ENCODE data around the gene HSD17B1.

DNA sequence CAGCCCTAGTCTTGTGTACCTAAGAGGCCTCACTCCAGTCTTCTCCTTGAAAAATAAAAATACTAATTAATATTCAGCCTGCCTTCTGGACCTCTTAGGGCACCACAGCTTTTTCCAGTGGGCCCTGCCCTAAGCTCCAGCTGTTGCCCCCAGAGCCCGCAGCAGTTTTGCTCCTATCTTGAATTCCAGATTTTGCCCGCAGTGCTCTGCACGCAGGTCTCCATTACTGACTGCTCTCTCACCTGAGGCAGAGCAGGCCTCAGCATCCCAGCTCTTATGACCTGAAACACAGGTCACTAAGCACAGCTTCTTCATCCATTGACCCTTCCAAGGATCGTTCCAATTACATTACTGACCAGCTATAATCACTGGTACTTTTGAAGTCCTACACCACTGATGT, 45.1 kb upstream of the HSD17B1 start:
- TF ChIP-seq POLR2A (IDR thresholded peaks at IDR 0.05): no peak
- TF ChIP-seq, protein P1, sequence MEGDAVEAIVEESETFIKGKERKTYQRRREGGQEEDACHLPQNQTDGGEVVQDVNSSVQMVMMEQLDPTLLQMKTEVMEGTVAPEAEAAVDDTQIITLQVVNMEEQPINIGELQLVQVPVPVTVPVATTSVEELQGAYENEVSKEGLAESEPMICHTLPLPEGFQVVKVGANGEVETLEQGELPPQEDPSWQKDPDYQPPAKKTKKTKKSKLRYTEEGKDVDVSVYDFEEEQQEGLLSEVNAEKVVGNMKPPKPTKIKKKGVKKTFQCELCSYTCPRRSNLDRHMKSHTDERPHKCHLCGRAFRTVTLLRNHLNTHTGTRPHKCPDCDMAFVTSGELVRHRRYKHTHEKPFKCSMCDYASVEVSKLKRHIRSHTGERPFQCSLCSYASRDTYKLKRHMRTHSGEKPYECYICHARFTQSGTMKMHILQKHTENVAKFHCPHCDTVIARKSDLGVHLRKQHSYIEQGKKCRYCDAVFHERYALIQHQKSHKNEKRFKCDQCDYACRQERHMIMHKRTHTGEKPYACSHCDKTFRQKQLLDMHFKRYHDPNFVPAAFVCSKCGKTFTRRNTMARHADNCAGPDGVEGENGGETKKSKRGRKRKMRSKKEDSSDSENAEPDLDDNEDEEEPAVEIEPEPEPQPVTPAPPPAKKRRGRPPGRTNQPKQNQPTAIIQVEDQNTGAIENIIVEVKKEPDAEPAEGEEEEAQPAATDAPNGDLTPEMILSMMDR (IDR thresholded peaks at IDR 0.05): no peak
